ENCODE measurements around the gene SIRPG. TPM values are rescaled to one million over a fixed set of nuclear protein-coding genes. Genes with fewer than 3 reads are reported as not detected.

SIRPG gene
- polyA plus RNA-seq, 3 donors, result 0.15 to 0.52 (median 0.51) TPM

- no peaks in the 10 kb centered on the region for H3K9me3 Mint-ChIP-seq
- Histone ChIP-seq H3K9ac (ENCODE audit: insufficient read depth, low read length, poor library complexity, severe bottlenecking) (no peak overlapping the region), H3K36me3 (replicated peaks in 1 of 2; ENCODE audit: control insufficient read depth in 1 of 2, insufficient read depth in 2 of 2, low read length in 2 of 2) (peaks cover 0 to 3% of the 10 kb centered on the region in 2 donors), H3K79me2 (ENCODE audit: insufficient read depth, low read length) (no peaks in the 10 kb centered on the region), H3K27me3 (ENCODE audit: control insufficient read depth in 2 of 2, insufficient read depth in 2 of 2, low read length in 2 of 2) (no peaks in the 10 kb centered on the region), H2AFZ (ENCODE audit: insufficient read depth, low read depth, low read length, poor library complexity, severe bottlenecking) (no peak overlapping the region), H4K20me1 (ENCODE audit: insufficient read depth, low read length) (no peaks in the 10 kb centered on the region), H3K4me2 (replicated peaks; ENCODE audit: extremely low read depth, low read length, poor library complexity, severe bottlenecking) (no peak overlapping the region), H3K9me3 (replicated peaks in 1 of 2; ENCODE audit: control insufficient read depth in 1 of 2, insufficient read depth in 1 of 2, low read length in 2 of 2) (no peaks in the 10 kb centered on the region), H3K4me1 (ENCODE audit: control insufficient read depth in 1 of 2, insufficient read depth in 2 of 2, low read length in 2 of 2) (peaks cover 0 to 64% of the 10 kb centered on the region in 2 donors), H3K4me3 (replicated peaks in 1 of 3; ENCODE audit: low read depth in 2 of 3, low read length in 3 of 3) (peak overlapping the region in 1 of 3 experiments; percentile 54), H3K27ac (ENCODE audit: low read depth in 1 of 2, low read length in 2 of 2) (peak overlapping the region in 1 of 2 donors; percentile 98)
- WGBS (ENCODE audit: insufficient coverage), result 0% methylated on average over 1 of the region's 3 CpGs
- DNase-seq, result peak in 1 of 3 donors; percentile 66
- H3K36me3 Mint-ChIP-seq, result peaks cover 0 to 23% of the 10 kb centered on the region in 2 donors
- intact Hi-C loops (cut with micrococcal nuclease), result no loop called here
- H3K27ac Mint-ChIP-seq, result peak overlapping the region in 3 of 7 donors; percentile 96 to 98 (median 96)
- no peaks in the 10 kb centered on the region for H3K27me3 Mint-ChIP-seq (ENCODE audit: low read depth in 3 of 3)
- no peaks in the 10 kb centered on the region for H3K4me1 Mint-ChIP-seq
- no peak overlapping the region for H3K4me3 Mint-ChIP-seq
- TF ChIP-seq CTCF (IDR thresholded peaks at IDR 0.05), result no peak
These were observed 69.6 kb downstream of the SIRPG start for GRCh38 chr20:1587781-1588532.

- Histone ChIP-seq H3K27ac (ENCODE audit: low read depth in 1 of 2, low read length in 2 of 2) (no peak overlapping the region), H3K4me2 (replicated peaks; ENCODE audit: extremely low read depth, low read length, poor library complexity, severe bottlenecking) (no peak overlapping the region), H3K36me3 (replicated peaks in 1 of 2; ENCODE audit: control insufficient read depth in 1 of 2, insufficient read depth in 2 of 2, low read length in 2 of 2) (peaks cover 27 to 32% of the 10 kb centered on the region in 2 donors), H3K4me1 (ENCODE audit: control insufficient read depth in 1 of 2, insufficient read depth in 2 of 2, low read length in 2 of 2) (peaks cover 17 to 33% of the 10 kb centered on the region in 2 donors), H3K9me3 (replicated peaks in 1 of 2; ENCODE audit: control insufficient read depth in 1 of 2, insufficient read depth in 1 of 2, low read length in 2 of 2) (no peaks in the 10 kb centered on the region), H3K4me3 (replicated peaks in 1 of 3; ENCODE audit: low read depth in 2 of 3, low read length in 3 of 3) (no peak overlapping the region), H3K9ac (ENCODE audit: insufficient read depth, low read length, poor library complexity, severe bottlenecking) (no peak overlapping the region), H2AFZ (ENCODE audit: insufficient read depth, low read depth, low read length, poor library complexity, severe bottlenecking) (no peak overlapping the region), H4K20me1 (ENCODE audit: insufficient read depth, low read length) (peaks cover 36% of the 10 kb centered on the region), H3K27me3 (ENCODE audit: control insufficient read depth in 2 of 2, insufficient read depth in 2 of 2, low read length in 2 of 2) (no peaks in the 10 kb centered on the region), H3K79me2 (ENCODE audit: insufficient read depth, low read length) (peaks cover 42% of the 10 kb centered on the region)
- Mint-ChIP-seq H3K36me3 (peaks cover 39 to 69% of the 10 kb centered on the region in 2 donors), H3K27ac (peak overlapping the region in 3 of 7 donors; percentile 26 to 89 (median 85)), H3K4me3 (no peak overlapping the region), H3K9me3 (no peaks in the 10 kb centered on the region), H3K27me3 (ENCODE audit: low read depth in 3 of 3) (no peaks in the 10 kb centered on the region), H3K4me1 (peaks cover 39% of the 10 kb centered on the region)
- DNase-seq, result no peak
- TF ChIP-seq CTCF (IDR thresholded peaks at IDR 0.05), result no peak
- intact Hi-C loops (cut with micrococcal nuclease), result loop anchor here in 1 of 2 donors (2.0 kb wide), 1 partner anchor 35 kb away; no protein-coding TSS in a partner anchor
- 100% methylated on average over 1 of the region's 6 CpGs for WGBS (ENCODE audit: insufficient coverage)
These were observed 78.1 kb downstream of the SIRPG start for GRCh38 chr20:1579488-1579887.

Small RNA genes lying within 50 kb of the gene (small RNA-seq; reads per million reads assigned to genes)
- gene AL109809.3 (ENCODE audit: insufficient read length, low read depth) (not detected), gene RN7SL561P (ENCODE audit: insufficient read length, low read depth) (not detected)

Other genes starting within 250 kb of the SIRPG start
- 10 to 100 TPM; 52.8 to 80.8 (median 56.8) TPM for gene NSFL1C, start 190.9 kb downstream of the SIRPG start, polyA plus RNA-seq
- gene SIRPB2, start 166.4 kb downstream of the SIRPG start, polyA plus RNA-seq, result 100 to 1,000 TPM in 1 of 3 donors, 10 to 100 TPM in 2; 81.5 to 174 (median 92.8) TPM
- 10 to 100 TPM in 2 of 3 donors, 1 to 10 TPM in 1; 3.9 to 13.0 (median 12.0) TPM for gene SIRPD, start 100.1 kb downstream of the SIRPG start, polyA plus RNA-seq
- 100 to 1,000 TPM; 132 to 437 (median 137) TPM for gene SIRPB1, start 37.8 kb downstream of the SIRPG start, polyA plus RNA-seq
- 100 to 1,000 TPM in 1 of 3 donors, 10 to 100 TPM in 2; 28.4 to 126 (median 58.3) TPM for gene SIRPA, start 237.6 kb upstream of the SIRPG start, polyA plus RNA-seq